Small intestine (tissue), 7 donors: ENCODE data around the gene LRRC8A. TPM values are rescaled to one million over a fixed set of nuclear protein-coding genes. Genes with fewer than 3 reads are reported as not detected.

ENCODE experiments used
- DNase-seq, 2 donors: peaks; one replicate each; pipeline versions ENCODE4 v3.0.0 to v3.0.0-alpha.2; 2013
- FAIRE-seq: peaks from 2 replicates; lab custom pipeline; 2012; peaks lifted over from hg19 to GRCh38; lab: Jason Lieb, UNC
- H3K27ac ChIP-seq, 3 donors: one replicate each; pipeline ENCODE4 v1.5.1; 2013; ENCODE audit warnings: low read length in 2 of 3, mild to moderate bottlenecking in 2 of 3, control low read depth in 1 of 3, inconsistent platforms in 1 of 3, low read depth in 1 of 3, moderate library complexity in 1 of 3
- H3K27me3 ChIP-seq, 3 donors: one replicate each; pipeline ENCODE4 v1.6.1; 2013; ENCODE audit warnings: low read length in 3 of 3, inconsistent platforms in 1 of 3; ENCODE audit not compliant: control insufficient read depth in 3 of 3, insufficient read depth in 3 of 3
- H3K36me3 ChIP-seq, 3 donors: one replicate each; pipeline ENCODE4 v1.6.1; 2013; ENCODE audit warnings: low read length in 3 of 3, inconsistent platforms in 1 of 3, low read depth in 1 of 3, mild to moderate bottlenecking in 1 of 3, moderate library complexity in 1 of 3; ENCODE audit not compliant: control insufficient read depth in 3 of 3, insufficient read depth in 2 of 3
- H3K4me1 ChIP-seq, 3 donors: one replicate each; pipeline ENCODE4 v1.6.1; 2013; ENCODE audit warnings: low read length in 2 of 3, inconsistent platforms in 1 of 3, low read depth in 1 of 3, mild to moderate bottlenecking in 1 of 3, moderate library complexity in 1 of 3; ENCODE audit not compliant: control insufficient read depth in 3 of 3, insufficient read depth in 2 of 3
- H3K4me3 ChIP-seq, 3 donors: one replicate each; pipeline ENCODE4 v1.5.1; 2013; ENCODE audit warnings: low read length in 3 of 3, control low read depth in 1 of 3, inconsistent platforms in 1 of 3, low read depth in 1 of 3, mild to moderate bottlenecking in 1 of 3, moderate library complexity in 1 of 3
- H3K9me3 ChIP-seq, 2 donors: one replicate each; pipeline ENCODE4 v1.6.1; 2013; ENCODE audit warnings: low read depth in 1 of 2, low read length in 1 of 2; ENCODE audit not compliant: control insufficient read depth in 2 of 2, insufficient read depth in 1 of 2
- WGBS, 3 donors: extraction: QIAGEN DNeasy Blood & Tissue Kit; methylation state at CpG; one replicate each; pipeline ENCODE4 v1.1.7; 2013; 5-methylcytosine and 5-hydroxymethylcytosine counted together
- polyA plus RNA-seq, 4 donors: library from polyadenylated mRNA; stranded (reverse) in 3 of 4; unstranded in 1 of 4; fragments of 200-250 nt in 3 of 4; fragments of 120-200 nt in 1 of 4; gene quantifications; one replicate each; pipeline versions ENCODE4 v1.2.1 to v1.2.3, GENCODE V29; 2013
- donor health status: healthy with polysubstance abuse.
- donor health status: control.
- donor health status: control.
- donor health status: Bipolar disorder and iron deficiency.
- donor health status: healthy.

The LRRC8A gene
- polyA plus RNA-seq, 4 donors = 4.1 to 28.4 (median 11.2) TPM

GRCh38 chr9:128916745-128917144, 34.8 kb downstream of the LRRC8A start:
- peaks cover 0 to 22% (median 12%) of the 10 kb centered on the region in 3 donors for H3K4me1 ChIP-seq
- H3K27me3 ChIP-seq = no peaks in the 10 kb centered on the region
- no peak overlapping the region for H3K4me3 ChIP-seq
- no peak for DNase-seq
- H3K9me3 ChIP-seq = no peaks in the 10 kb centered on the region
- WGBS, 3 donors = 84 to 92% (median 92%) methylated on average over 11 of the region's 11 CpGs
- peaks cover 2 to 66% (median 5%) of the 10 kb centered on the region in 3 donors for H3K36me3 ChIP-seq
- H3K27ac ChIP-seq = peak overlapping the region in 1 of 3 donors; percentile 82
- FAIRE-seq = no peak

GRCh38 chr9:128917151-128917849, 35.4 kb downstream of the LRRC8A start:
- Histone ChIP-seq H3K4me1 (peaks cover 0 to 22% (median 8%) of the 10 kb centered on the region in 3 donors), H3K27me3 (no peaks in the 10 kb centered on the region), H3K9me3 (no peaks in the 10 kb centered on the region), H3K4me3 (no peak overlapping the region), H3K36me3 (peaks cover 2 to 60% (median 3%) of the 10 kb centered on the region in 3 donors), H3K27ac (peak overlapping the region in 1 of 3 donors; percentile 62)
- FAIRE-seq = no peak
- DNase-seq = no peak
- 73 to 76% (median 74%) methylated on average over 26 of the region's 26 CpGs for WGBS, 3 donors

- DNase-seq = no peak
- FAIRE-seq = no peak
- no peaks in the 10 kb centered on the region for H3K9me3 ChIP-seq
- peaks cover 2 to 45% (median 2%) of the 10 kb centered on the region in 3 donors for H3K36me3 ChIP-seq
- WGBS, 3 donors = 44 to 46% (median 46%) methylated on average over 2 of the region's 2 CpGs
- H3K27me3 ChIP-seq = no peaks in the 10 kb centered on the region
- H3K4me1 ChIP-seq = peaks cover 0 to 22% (median 0%) of the 10 kb centered on the region in 3 donors
- H3K27ac ChIP-seq = peak overlapping the region in 2 of 3 donors; percentile 42 to 72
- no peak overlapping the region for H3K4me3 ChIP-seq
Observed at GRCh38 chr9:128918921-128919320, 37.0 kb downstream of the LRRC8A start.

GRCh38 chr9:128919402-128920089, 37.6 kb downstream of the LRRC8A start:
- H3K9me3 ChIP-seq = no peaks in the 10 kb centered on the region
- WGBS, 3 donors = 64 to 67% (median 66%) methylated on average over 14 of the region's 14 CpGs
- H3K27me3 ChIP-seq = no peaks in the 10 kb centered on the region
- peaks cover 2 to 39% (median 2%) of the 10 kb centered on the region in 3 donors for H3K36me3 ChIP-seq
- no peak overlapping the region for H3K4me3 ChIP-seq
- H3K4me1 ChIP-seq = peaks cover 0 to 22% (median 0%) of the 10 kb centered on the region in 3 donors
- DNase-seq = peak; percentile 65 to 76
- no peak for FAIRE-seq
- peak overlapping the region; percentile 42 to 72 (median 43) for H3K27ac ChIP-seq

- FAIRE-seq = no peak
- 65 to 76% (median 67%) methylated on average over 13 of the region's 13 CpGs for WGBS, 3 donors
- H3K9me3 ChIP-seq = no peaks in the 10 kb centered on the region
- H3K27me3 ChIP-seq = no peaks in the 10 kb centered on the region
- peak within 1 kb of the TSS; percentile 6 to 78 (median 63) for H3K27ac ChIP-seq
- DNase-seq = peak in 1 of 2 donors; percentile 18
- peaks cover 2 to 31% (median 2%) of the 10 kb centered on the region in 3 donors for H3K36me3 ChIP-seq
- H3K4me1 ChIP-seq = peaks cover 0 to 22% (median 0%) of the 10 kb centered on the region in 3 donors
- H3K4me3 ChIP-seq = peak within 1 kb of the TSS in 1 of 3 donors; percentile 68
Observed at GRCh38 chr9:128920381-128921058, 38.6 kb downstream of the LRRC8A start, which contains the start of gene PHYHD1. Gene PHYHD1, plus strand, starts transcription at chr9:128920982. Its CDS starts 1,342 bp downstream, at chr9:128922324.

- Histone ChIP-seq H3K9me3 (no peaks in the 10 kb centered on the region), H3K4me1 (peaks cover 0 to 22% (median 0%) of the 10 kb centered on the region in 3 donors), H3K36me3 (peaks cover 0 to 19% (median under 1%) of the 10 kb centered on the region in 3 donors), H3K4me3 (peak overlapping the region in 2 of 3 donors; percentile 9 to 68), H3K27ac (peak overlapping the region; percentile 6 to 78 (median 52)), H3K27me3 (no peaks in the 10 kb centered on the region)
- FAIRE-seq (no peak), DNase-seq (peak in 1 of 2 donors; percentile 76)
- WGBS, 3 donors = 16 to 32% (median 26%) methylated on average over 30 to 32 of the region's 32 CpGs
Observed at GRCh38 chr9:128921881-128922763, 40.2 kb downstream of the LRRC8A start.

GRCh38 chr9:128923493-128923883, 41.6 kb downstream of the LRRC8A start:
- WGBS, 3 donors = 87 to 89% (median 88%) methylated on average over 6 of the region's 6 CpGs
- H3K27ac ChIP-seq = no peak overlapping the region
- DNase-seq = no peak

More at GRCh38 chr9:128923493-128923883, 41.6 kb downstream of the LRRC8A start:
- Histone ChIP-seq H3K4me1 (peaks cover 0 to 22% (median 0%) of the 10 kb centered on the region in 3 donors), H3K4me3 (no peak overlapping the region), H3K27me3 (no peaks in the 10 kb centered on the region), H3K36me3 (peaks cover 0 to 7% (median 0%) of the 10 kb centered on the region in 3 donors), H3K9me3 (no peaks in the 10 kb centered on the region)
- no peak for FAIRE-seq
